ENCODE measurements around the gene OXLD1. TPM values are rescaled to one million over a fixed set of nuclear protein-coding genes. Genes with fewer than 3 reads are reported as not detected.
A peak's percentile ranks its signal among the peaks of the same experiment; 100 is the strongest.

OXLD1 gene
- total RNA-seq, 2 donors from 2014 or later: 30.2 to 36.5 TPM

- Mint-ChIP-seq H3K9me3 (no peaks in the 10 kb centered on the region), H3K27me3 (ENCODE audit: insufficient read depth) (no peaks in the 10 kb centered on the region), H3K4me3 (no peak within 1 kb of the TSS), H3K36me3 (ENCODE audit: low read depth) (no peaks in the 10 kb centered on the region), H3K27ac (no peak within 1 kb of the TSS), H3K4me1 (peaks cover 7% of the 10 kb centered on the region)
- Histone ChIP-seq H3K9ac (ENCODE audit: extremely low read depth, low read length, poor library complexity, severe bottlenecking) (no peak within 1 kb of the TSS), H3K4me1 (ENCODE audit: control insufficient read depth, insufficient read depth, low read length) (peaks cover 13% of the 10 kb centered on the region), H3K36me3 (ENCODE audit: control insufficient read depth, insufficient read depth, low read length) (no peaks in the 10 kb centered on the region), H3K27ac (ENCODE audit: low read depth, low read length) (no peak within 1 kb of the TSS), H3K9me3 (ENCODE audit: control insufficient read depth, low read length) (no peaks in the 10 kb centered on the region), H3K27me3 (ENCODE audit: control insufficient read depth, insufficient read depth, low read length, poor library complexity, severe bottlenecking) (no peaks in the 10 kb centered on the region), H3K4me3 (ENCODE audit: low read length) (no peak within 1 kb of the TSS)
- no peak for TF ChIP-seq CTCF (conservative IDR thresholded peaks at IDR 0.05)
- WGBS, 2 experiments (ENCODE audit: insufficient coverage in 1 of 2, insufficient read length in 1 of 2): 87 to 95% methylated on average over 6 to 15 of the region's 15 CpGs
- peak; percentile 63 for DNase-seq
These were observed 10.2 kb downstream of the OXLD1 start, which contains the start of gene PDE6G for GRCh38 chr17:81656118-81656743. PDE6G (minus strand) TSS chr17:81656542; CDS start chr17:81653305, 3,237 bp downstream.

- Histone ChIP-seq H3K4me3 (ENCODE audit: low read length) (no peak overlapping the region), H3K9ac (ENCODE audit: extremely low read depth, low read length, poor library complexity, severe bottlenecking) (no peak overlapping the region), H3K36me3 (ENCODE audit: control insufficient read depth, insufficient read depth, low read length) (no peaks in the 10 kb centered on the region), H3K27ac (ENCODE audit: low read depth, low read length) (no peak overlapping the region), H3K4me1 (ENCODE audit: control insufficient read depth, insufficient read depth, low read length) (peaks cover 13% of the 10 kb centered on the region), H3K27me3 (ENCODE audit: control insufficient read depth, insufficient read depth, low read length, poor library complexity, severe bottlenecking) (no peaks in the 10 kb centered on the region), H3K9me3 (ENCODE audit: control insufficient read depth, low read length) (no peaks in the 10 kb centered on the region)
- H3K27me3 Mint-ChIP-seq (ENCODE audit: insufficient read depth): no peaks in the 10 kb centered on the region
- H3K4me3 Mint-ChIP-seq: no peak overlapping the region
- no peak overlapping the region for H3K27ac Mint-ChIP-seq
- WGBS, 2 experiments (ENCODE audit: insufficient coverage in 1 of 2, insufficient read length in 1 of 2): 90 to 92% methylated on average over 12 to 18 of the region's 18 CpGs
- H3K9me3 Mint-ChIP-seq: no peaks in the 10 kb centered on the region
- H3K36me3 Mint-ChIP-seq (ENCODE audit: low read depth): no peaks in the 10 kb centered on the region
- no peak for TF ChIP-seq CTCF (conservative IDR thresholded peaks at IDR 0.05)
- peaks cover 7% of the 10 kb centered on the region for H3K4me1 Mint-ChIP-seq
- peak; percentile 57 for DNase-seq
These were observed 10.9 kb downstream of the OXLD1 start for GRCh38 chr17:81655378-81656117.

- 52 to 59% methylated on average over 16 to 27 of the region's 27 CpGs for WGBS, 2 experiments (ENCODE audit: insufficient coverage in 1 of 2, insufficient read length in 1 of 2)
- peaks cover 13% of the 10 kb centered on the region for H3K27me3 Mint-ChIP-seq (ENCODE audit: insufficient read depth)
- peak overlapping the region; percentile 38 for H3K4me3 Mint-ChIP-seq
- H3K9me3 Mint-ChIP-seq: peaks cover 11% of the 10 kb centered on the region
- Histone ChIP-seq H3K4me3 (ENCODE audit: low read length) (no peak overlapping the region), H3K9me3 (ENCODE audit: control insufficient read depth, low read length) (peaks cover 6% of the 10 kb centered on the region), H3K27ac (ENCODE audit: low read depth, low read length) (no peak overlapping the region), H3K36me3 (ENCODE audit: control insufficient read depth, insufficient read depth, low read length) (no peaks in the 10 kb centered on the region), H3K9ac (ENCODE audit: extremely low read depth, low read length, poor library complexity, severe bottlenecking) (no peak overlapping the region), H3K4me1 (ENCODE audit: control insufficient read depth, insufficient read depth, low read length) (peaks cover 13% of the 10 kb centered on the region), H3K27me3 (ENCODE audit: control insufficient read depth, insufficient read depth, low read length, poor library complexity, severe bottlenecking) (peaks cover 12% of the 10 kb centered on the region)
- H3K36me3 Mint-ChIP-seq (ENCODE audit: low read depth): no peaks in the 10 kb centered on the region
- no peak for TF ChIP-seq CTCF (conservative IDR thresholded peaks at IDR 0.05)
- peak; percentile 89 for DNase-seq
- peak overlapping the region; percentile 74 for H3K27ac Mint-ChIP-seq
- H3K4me1 Mint-ChIP-seq: peaks cover 7% of the 10 kb centered on the region
These were observed 13.3 kb downstream of the OXLD1 start for GRCh38 chr17:81652906-81653771.

All from endodermal cell (in vitro differentiated cells).